Activated naive CD8-positive, alpha-beta T cell treated with anti-CD3 and anti-CD28 coated beads, Interleukin-2, amount 50 U/mL, for 16 hours (primary cell): Measurements from ENCODE around the gene PDXDC1.
"Not testable (repeated sequence)": the region's sequence is repeated elsewhere in the genome, so short reads cannot be mapped to it uniquely, and the experiment has no call there.

Source experiments
- DNase-seq: peaks from one replicate; pipeline ENCODE4 v3.0.0-alpha.2; 2020; ENCODE audit warnings: low read depth, low spot score

The PDXDC1 gene

GRCh38 chr16:15159671-15160070 is 184.8 kb downstream of the PDXDC1 start:
- DNase-seq: not testable (repeated sequence)

- not testable (repeated sequence) for DNase-seq
Observed at GRCh38 chr16:15160571-15160970, 185.7 kb downstream of the PDXDC1 start.

- DNase-seq: not testable (repeated sequence)
Observed at GRCh38 chr16:15163055-15163454, 188.2 kb downstream of the PDXDC1 start.

DNA sequence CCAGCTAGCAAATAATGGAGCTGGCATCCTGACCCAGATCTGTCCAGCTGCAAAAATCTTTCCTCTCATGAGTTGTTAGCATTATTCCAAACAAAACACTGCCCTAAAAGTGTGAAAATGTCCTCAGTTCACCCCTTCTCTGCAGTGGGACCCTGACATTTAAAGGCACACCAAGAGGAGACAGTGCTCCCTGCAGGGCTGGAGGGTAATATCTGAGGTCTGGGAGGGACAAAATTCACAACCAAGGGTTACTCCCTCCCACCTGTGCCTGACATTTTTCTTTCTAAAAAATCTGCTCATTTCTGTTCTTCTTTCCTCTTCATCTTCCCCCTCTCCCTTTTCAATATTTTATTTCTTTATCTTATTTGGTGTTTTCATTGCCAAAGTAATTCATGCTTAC is 191.4 kb downstream of the PDXDC1 start:
- not testable (repeated sequence) for DNase-seq

DNA sequence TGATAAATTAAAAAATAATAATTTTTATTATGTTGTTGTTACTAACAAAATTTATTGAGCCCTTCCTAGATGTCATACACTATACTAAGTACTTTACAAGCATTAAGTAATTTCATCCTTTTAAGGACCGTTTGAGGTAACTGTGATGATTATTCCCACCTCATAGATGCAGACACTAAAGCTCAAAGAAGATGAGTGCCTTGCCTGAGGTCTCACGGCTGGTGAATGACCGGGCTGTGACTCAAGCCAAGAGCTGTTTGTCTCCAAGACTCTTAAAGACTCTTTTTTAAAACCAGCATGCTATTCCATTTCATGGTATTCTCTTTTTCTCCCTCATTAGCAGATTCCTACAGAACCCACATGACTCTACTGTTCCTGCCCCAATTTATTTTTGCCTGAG is 193.5 kb downstream of the PDXDC1 start:
- not testable (repeated sequence) for DNase-seq

DNA sequence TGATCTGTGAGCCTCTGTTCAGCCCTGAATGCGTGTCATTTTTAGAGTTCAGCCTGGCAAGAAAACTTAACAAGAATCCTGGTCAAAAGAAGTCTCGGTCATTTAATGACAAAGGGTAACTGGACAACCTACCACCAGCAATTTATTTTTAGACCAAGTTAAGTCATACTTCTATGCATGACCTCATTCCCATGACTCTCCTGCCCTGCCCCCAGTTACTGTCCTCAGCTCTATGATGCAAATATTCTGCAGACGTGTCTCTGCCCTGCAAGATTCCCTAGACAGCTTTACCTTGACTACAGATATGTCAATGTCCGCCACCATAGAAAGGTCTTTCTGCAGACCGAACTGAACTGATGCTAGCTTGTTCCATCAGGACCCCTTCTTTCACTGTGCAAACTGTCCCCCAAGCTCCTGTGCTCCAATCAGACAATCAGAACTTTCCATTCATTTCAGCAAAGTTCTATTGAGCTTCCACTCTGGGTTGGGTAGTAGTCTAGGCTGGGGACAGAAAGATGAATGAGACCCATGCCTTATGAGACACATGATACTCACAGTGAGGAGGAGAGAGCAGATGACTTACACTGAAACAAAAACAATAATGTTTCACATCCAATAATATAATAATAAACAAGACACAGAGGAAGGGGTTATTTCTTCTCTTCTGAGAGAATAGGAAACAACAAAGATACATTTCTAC is 194.3 kb downstream of the PDXDC1 start:
- DNase-seq: not testable (repeated sequence)

DNA sequence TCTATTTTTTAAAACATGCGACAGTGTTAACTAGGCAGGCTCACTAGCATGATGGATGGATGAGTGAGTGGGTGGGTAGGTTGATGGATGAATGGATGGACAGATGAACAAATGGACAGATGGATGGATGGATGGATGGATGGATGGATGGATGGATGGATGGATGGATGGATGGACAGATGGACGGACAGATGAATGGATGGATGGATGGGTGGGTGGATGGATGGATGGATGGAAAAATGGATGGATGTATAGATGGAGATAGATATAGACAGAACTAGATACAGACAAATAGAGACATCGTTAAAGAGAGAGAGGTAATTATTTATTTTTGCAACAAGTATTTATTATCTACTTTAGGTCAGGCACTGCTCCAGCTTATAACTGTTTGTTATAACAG is 205.1 kb downstream of the PDXDC1 start:
- DNase-seq: not testable (repeated sequence)

DNA sequence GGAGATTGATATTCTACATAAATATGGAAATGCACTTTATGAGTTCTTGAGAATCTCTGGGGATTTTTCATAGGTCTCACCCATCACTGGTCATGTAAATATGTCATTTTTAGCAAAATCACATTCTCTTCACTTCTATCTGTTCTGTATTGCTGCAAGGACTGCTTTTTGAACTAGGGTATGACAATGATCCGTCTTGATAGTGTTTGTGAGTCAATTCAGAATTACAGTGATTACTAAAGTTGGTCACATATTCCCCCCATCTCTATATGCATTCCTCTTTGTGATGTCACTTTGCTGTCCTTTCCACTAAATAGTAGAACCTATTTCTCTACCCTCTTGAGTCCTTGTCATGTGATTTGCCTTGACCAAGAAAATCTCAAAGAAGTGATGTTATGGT is 206.1 kb downstream of the PDXDC1 start:
- not testable (repeated sequence) for DNase-seq

DNA sequence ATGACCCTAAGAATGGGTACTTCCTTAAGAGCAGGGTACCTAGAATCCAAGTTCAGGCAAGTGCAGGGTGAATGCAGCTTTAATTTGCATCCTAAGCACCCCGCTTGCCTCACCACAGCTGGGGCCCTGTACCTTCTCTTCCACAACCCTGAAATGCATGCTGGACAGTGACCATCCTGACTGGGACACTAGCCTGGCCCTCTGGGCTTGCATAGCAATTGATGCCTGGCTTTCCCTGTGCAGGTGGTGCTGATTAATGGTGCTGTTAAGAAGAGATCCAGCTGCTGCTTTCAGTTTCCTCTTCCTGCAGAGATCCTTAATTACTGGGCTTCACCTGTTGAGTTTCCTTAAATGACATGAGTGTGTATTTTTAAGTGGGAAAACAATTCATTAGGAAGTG is 209.2 kb downstream of the PDXDC1 start:
- not testable (repeated sequence) for DNase-seq
